K562 (cell line): ENCODE measurements around the gene TYROBP. TPM values are rescaled to one million over a fixed set of nuclear protein-coding genes. Genes with fewer than 3 reads are reported as not detected.

Source experiments
- CHD4 ChIP-seq: fragments of 200-600 bp; sonication (generic); IDR thresholded peaks from 3 replicates; pipeline ENCODE4 v1.6.1; 2012; ENCODE audit warnings: low read depth, mild to moderate bottlenecking, mixed read lengths, low read length, inconsistent platforms; ENCODE audit not compliant: insufficient read depth, insufficient replicate concordance, poor library complexity, severe bottlenecking
- CTCFL ChIP-seq: IDR thresholded peaks from 2 replicates; pipeline ENCODE4 v1.6.1; 2011; ENCODE audit warnings: borderline replicate concordance, low read depth, mild to moderate bottlenecking, moderate library complexity, low read length; ENCODE audit not compliant: insufficient read depth, poor library complexity, severe bottlenecking
- ESRRA ChIP-seq: fragments of 450-650 bp; IDR thresholded peaks from 2 replicates; pipeline ENCODE4 v1.6.1; 2014; ENCODE audit warnings: low read depth, mild to moderate bottlenecking, moderate library complexity, borderline replicate concordance
- GABPB1 ChIP-seq: sonication (generic); formaldehyde crosslinking; IDR thresholded peaks from 2 replicates; pipeline ENCODE4 v1.8.0; 2022; ENCODE audit warnings: mild to moderate bottlenecking, missing genetic modification reagents
- KAT8 ChIP-seq: fragments of 450-650 bp; IDR thresholded peaks from 2 replicates; pipeline ENCODE4 v1.6.1; 2016; ENCODE audit warnings: low read depth, mild to moderate bottlenecking
- NFRKB ChIP-seq: fragments of 450-650 bp; IDR thresholded peaks from 2 replicates; pipeline ENCODE4 v1.6.1; 2016; ENCODE audit warnings: low read depth
- SMAD3 ChIP-seq: fragments of 450-650 bp; formaldehyde crosslinking; conservative IDR thresholded peaks from 2 replicates; pipeline ENCODE4 v1.4.0; 2020; ENCODE audit warnings: mild to moderate bottlenecking
- TAF7 ChIP-seq: fragments of 450-650 bp; IDR thresholded peaks from 2 replicates; pipeline ENCODE4 v1.6.1; 2016; ENCODE audit warnings: missing genetic modification characterization, missing compliant biosample characterization
- TAF9B ChIP-seq: fragments of 450-650 bp; IDR thresholded peaks from 2 replicates; pipeline ENCODE4 v1.6.1; 2018; ENCODE audit warnings: mild to moderate bottlenecking; ENCODE audit not compliant: partially characterized antibody
- polyA plus RNA-seq, 8 experiments: library from polyadenylated mRNA; depleted of rRNA in 4 of 8; stranded (reverse) in 5 of 8; unstranded in 3 of 8; fragments of >200 nt; fragmentation: Nextera tagmentation in 2 of 8; fragmentation: Illumina TruSeq in 1 of 8; extraction: Ambion mirVana in 2 of 8; extraction: Trizol in 1 of 8; gene quantifications; 2 replicates each; pipeline versions ENCODE4 v1.2.1 to v1.2.3, GENCODE V29; 2011 to 2014; ENCODE audit warnings: inconsistent platforms in 1 of 8, missing spikeins in 1 of 8
- total RNA-seq, 7 experiments: library from RNA; depleted of rRNA in 6 of 7; stranded (reverse); fragments of >200 nt in 6 of 7; fragmentation: Illumina TruSeq in 2 of 7; extraction: Trizol in 2 of 7; gene quantifications; 2 replicates each; pipeline versions ENCODE4 v1.2.1 to v1.2.3, GENCODE V29; 2011 to 2021; ENCODE audit warnings: low replicate concordance in 1 of 7
- TF ChIP-seq, protein P1 (sequence below): fragments of 250-450 bp; sonication (Bioruptor Pico); IDR thresholded peaks from 2 replicates; pipeline ENCODE4 v1.5.0; 2020; ENCODE audit warnings: mild to moderate bottlenecking, borderline replicate concordance
- TF ChIP-seq, protein P2 (sequence below): fragments of 450-650 bp; IDR thresholded peaks from 2 replicates; pipeline ENCODE4 v1.6.1; 2016; ENCODE audit warnings: low read depth
- TF ChIP-seq, protein P3 (sequence below): sonication (generic); formaldehyde crosslinking; IDR thresholded peaks from 2 replicates; pipeline ENCODE4 v1.8.1; 2023; ENCODE audit warnings: mild to moderate bottlenecking, missing genetic modification reagents

The TYROBP gene
- total and polyA plus RNA-seq, 9 of the 15 experiments (the other 6 are each of a cell fraction or from before 2014, with no cell fraction given), result 0.72 to 8.2 (median 2.4) TPM

- TF ChIP-seq CTCFL (no peak), GABPB1 (CRISPR knock-in tag) (peak; percentile 73; the same call in 1 of the 2 replicates), TAF9B (no peak), SMAD3 (CRISPR knock-in tag) (no peak), KAT8 (no peak), TAF7 (tag) (no peak), NFRKB (no peak), ESRRA (0 out of 2 replicates have a peak, but pooled peaks have one; percentile 57), CHD4 (peak; percentile 89)
- TF ChIP-seq, protein P1, sequence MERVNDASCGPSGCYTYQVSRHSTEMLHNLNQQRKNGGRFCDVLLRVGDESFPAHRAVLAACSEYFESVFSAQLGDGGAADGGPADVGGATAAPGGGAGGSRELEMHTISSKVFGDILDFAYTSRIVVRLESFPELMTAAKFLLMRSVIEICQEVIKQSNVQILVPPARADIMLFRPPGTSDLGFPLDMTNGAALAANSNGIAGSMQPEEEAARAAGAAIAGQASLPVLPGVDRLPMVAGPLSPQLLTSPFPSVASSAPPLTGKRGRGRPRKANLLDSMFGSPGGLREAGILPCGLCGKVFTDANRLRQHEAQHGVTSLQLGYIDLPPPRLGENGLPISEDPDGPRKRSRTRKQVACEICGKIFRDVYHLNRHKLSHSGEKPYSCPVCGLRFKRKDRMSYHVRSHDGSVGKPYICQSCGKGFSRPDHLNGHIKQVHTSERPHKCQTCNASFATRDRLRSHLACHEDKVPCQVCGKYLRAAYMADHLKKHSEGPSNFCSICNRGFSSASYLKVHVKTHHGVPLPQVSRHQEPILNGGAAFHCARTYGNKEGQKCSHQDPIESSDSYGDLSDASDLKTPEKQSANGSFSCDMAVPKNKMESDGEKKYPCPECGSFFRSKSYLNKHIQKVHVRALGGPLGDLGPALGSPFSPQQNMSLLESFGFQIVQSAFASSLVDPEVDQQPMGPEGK (CRISPR knock-in tag), result no peak
- TF ChIP-seq, protein P2, sequence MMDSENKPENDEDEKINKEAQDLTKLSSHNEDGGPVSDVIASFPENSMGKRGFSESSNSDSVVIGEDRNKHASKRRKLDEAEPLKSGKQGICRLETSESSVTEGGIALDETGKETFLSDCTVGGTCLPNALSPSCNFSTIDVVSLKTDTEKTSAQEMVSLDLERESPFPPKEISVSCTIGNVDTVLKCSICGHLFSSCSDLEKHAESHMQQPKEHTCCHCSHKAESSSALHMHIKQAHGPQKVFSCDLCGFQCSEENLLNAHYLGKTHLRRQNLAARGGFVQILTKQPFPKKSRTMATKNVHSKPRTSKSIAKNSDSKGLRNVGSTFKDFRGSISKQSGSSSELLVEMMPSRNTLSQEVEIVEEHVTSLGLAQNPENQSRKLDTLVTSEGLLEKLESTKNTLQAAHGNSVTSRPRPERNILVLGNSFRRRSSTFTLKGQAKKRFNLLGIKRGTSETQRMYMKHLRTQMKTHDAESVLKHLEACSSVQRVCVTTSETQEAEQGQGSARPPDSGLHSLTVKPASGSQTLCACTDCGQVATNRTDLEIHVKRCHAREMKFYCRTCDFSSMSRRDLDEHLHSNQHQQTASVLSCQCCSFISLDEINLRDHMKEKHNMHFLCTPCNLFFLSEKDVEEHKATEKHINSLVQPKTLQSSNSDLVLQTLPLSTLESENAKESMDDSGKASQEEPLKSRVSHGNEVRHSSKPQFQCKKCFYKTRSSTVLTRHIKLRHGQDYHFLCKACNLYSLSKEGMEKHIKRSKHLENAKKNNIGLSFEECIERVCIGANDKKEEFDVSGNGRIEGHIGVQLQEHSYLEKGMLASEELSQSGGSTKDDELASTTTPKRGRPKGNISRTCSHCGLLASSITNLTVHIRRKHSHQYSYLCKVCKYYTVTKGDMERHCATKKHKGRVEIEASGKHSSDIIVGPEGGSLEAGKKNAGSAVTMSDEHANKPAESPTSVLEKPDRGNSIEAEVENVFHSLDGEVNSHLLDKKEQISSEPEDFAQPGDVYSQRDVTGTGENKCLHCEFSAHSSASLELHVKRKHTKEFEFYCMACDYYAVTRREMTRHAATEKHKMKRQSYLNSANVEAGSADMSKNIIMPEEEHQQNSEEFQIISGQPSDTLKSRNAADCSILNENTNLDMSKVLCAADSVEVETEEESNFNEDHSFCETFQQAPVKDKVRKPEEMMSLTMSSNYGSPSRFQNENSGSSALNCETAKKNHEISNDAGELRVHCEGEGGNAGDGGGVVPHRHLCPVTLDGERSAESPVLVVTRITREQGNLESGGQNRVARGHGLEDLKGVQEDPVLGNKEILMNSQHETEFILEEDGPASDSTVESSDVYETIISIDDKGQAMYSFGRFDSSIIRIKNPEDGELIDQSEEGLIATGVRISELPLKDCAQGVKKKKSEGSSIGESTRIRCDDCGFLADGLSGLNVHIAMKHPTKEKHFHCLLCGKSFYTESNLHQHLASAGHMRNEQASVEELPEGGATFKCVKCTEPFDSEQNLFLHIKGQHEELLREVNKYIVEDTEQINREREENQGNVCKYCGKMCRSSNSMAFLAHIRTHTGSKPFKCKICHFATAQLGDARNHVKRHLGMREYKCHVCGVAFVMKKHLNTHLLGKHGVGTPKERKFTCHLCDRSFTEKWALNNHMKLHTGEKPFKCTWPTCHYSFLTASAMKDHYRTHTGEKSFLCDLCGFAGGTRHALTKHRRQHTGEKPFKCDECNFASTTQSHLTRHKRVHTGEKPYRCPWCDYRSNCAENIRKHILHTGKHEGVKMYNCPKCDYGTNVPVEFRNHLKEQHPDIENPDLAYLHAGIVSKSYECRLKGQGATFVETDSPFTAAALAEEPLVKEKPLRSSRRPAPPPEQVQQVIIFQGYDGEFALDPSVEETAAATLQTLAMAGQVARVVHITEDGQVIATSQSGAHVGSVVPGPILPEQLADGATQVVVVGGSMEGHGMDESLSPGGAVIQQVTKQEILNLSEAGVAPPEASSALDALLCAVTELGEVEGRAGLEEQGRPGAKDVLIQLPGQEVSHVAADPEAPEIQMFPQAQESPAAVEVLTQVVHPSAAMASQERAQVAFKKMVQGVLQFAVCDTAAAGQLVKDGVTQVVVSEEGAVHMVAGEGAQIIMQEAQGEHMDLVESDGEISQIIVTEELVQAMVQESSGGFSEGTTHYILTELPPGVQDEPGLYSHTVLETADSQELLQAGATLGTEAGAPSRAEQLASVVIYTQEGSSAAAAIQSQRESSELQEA, result no peak
- TF ChIP-seq, protein P3, sequence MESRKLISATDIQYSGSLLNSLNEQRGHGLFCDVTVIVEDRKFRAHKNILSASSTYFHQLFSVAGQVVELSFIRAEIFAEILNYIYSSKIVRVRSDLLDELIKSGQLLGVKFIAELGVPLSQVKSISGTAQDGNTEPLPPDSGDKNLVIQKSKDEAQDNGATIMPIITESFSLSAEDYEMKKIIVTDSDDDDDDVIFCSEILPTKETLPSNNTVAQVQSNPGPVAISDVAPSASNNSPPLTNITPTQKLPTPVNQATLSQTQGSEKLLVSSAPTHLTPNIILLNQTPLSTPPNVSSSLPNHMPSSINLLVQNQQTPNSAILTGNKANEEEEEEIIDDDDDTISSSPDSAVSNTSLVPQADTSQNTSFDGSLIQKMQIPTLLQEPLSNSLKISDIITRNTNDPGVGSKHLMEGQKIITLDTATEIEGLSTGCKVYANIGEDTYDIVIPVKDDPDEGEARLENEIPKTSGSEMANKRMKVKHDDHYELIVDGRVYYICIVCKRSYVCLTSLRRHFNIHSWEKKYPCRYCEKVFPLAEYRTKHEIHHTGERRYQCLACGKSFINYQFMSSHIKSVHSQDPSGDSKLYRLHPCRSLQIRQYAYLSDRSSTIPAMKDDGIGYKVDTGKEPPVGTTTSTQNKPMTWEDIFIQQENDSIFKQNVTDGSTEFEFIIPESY (CRISPR knock-in tag), result peak; percentile 81
These were observed 1.0 kb upstream of the TYROBP start (continued) for GRCh38 chr19:35908973-35909683.
